ENCODE results near the gene NSG1.

Gene NSG1

DNA sequence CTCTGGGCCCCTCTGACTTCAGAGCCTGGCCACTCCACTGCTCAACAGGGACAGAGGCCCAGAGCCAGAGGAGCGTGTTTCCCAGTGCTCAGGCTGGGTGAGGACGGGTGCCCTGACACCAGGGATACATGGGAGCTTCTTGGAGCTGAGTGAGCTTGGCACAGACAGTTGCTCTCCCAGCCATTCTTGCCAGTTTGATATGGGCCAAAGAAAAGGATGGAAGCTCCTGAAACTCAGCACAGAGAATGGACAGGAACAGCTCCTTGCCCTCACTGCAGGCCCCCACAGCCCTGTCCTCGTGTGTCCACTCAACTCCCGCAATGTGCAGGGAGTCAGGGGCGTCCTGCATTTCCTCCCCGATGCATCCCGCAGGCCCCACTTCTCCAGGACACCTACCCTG, 38.8 kb downstream of the NSG1 start:
- Histone ChIP-seq H3K4me1 (ENCODE audit: control insufficient read depth, insufficient read depth, low read length) (peaks cover 21% of the 10 kb centered on the region), H3K27me3 (ENCODE audit: control insufficient read depth, insufficient read depth, low read length) (no peaks in the 10 kb centered on the region), H3K36me3 (ENCODE audit: control insufficient read depth, insufficient read depth, low read length) (no peaks in the 10 kb centered on the region), H3K9me3 (ENCODE audit: control insufficient read depth, insufficient read depth, low read length) (no peaks in the 10 kb centered on the region), H3K27ac (ENCODE audit: low read length) (no peak overlapping the region), H3K4me3 (ENCODE audit: low read length) (no peak overlapping the region)
- no CpG with 5 or more reads among the region's 7 CpGs for WGBS (ENCODE audit: insufficient coverage, insufficient read length)
- no peak for DNase-seq (ENCODE audit: low read depth, low spot score)

DNA sequence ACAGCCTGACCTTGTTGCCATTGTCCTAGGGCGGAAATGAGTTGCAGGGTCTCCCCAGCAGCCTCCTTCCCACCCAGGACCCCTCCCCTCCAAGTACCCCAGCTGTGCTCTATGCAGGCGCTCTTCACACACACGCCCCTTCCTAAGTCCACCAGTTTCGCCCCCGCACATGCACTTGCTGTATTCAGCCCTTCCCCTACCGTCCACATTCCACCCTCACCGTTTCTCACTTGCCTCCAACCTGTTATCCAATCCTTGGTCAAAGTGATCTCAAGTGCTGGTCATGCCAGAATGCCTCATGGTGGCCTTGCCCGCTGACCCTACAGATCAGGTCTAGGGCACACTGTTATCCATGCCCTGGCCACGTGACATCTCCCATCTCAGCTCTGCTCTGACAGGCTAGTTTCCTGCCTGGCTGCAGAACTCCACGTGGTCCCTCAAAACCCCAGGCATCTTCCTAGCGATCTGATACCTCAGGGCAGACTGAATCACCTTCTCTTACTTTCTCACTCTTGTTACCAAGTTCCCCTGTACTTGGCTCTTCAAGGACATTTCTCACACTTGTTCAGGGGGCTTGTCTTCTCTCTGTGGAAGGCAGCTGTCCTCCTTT, 39.7 kb downstream of the NSG1 start:
- H3K9me3 ChIP-seq (ENCODE audit: control insufficient read depth, insufficient read depth, low read length), result no peaks in the 10 kb centered on the region
- no peak for DNase-seq (ENCODE audit: low read depth, low spot score)
- peaks cover 21% of the 10 kb centered on the region for H3K4me1 ChIP-seq (ENCODE audit: control insufficient read depth, insufficient read depth, low read length)
- H3K27ac ChIP-seq (ENCODE audit: low read length), result no peak overlapping the region
- no peaks in the 10 kb centered on the region for H3K36me3 ChIP-seq (ENCODE audit: control insufficient read depth, insufficient read depth, low read length)
- WGBS (ENCODE audit: insufficient coverage, insufficient read length), result no CpG with 5 or more reads among the region's 11 CpGs
- no peak overlapping the region for H3K4me3 ChIP-seq (ENCODE audit: low read length)
- no peaks in the 10 kb centered on the region for H3K27me3 ChIP-seq (ENCODE audit: control insufficient read depth, insufficient read depth, low read length)

DNA sequence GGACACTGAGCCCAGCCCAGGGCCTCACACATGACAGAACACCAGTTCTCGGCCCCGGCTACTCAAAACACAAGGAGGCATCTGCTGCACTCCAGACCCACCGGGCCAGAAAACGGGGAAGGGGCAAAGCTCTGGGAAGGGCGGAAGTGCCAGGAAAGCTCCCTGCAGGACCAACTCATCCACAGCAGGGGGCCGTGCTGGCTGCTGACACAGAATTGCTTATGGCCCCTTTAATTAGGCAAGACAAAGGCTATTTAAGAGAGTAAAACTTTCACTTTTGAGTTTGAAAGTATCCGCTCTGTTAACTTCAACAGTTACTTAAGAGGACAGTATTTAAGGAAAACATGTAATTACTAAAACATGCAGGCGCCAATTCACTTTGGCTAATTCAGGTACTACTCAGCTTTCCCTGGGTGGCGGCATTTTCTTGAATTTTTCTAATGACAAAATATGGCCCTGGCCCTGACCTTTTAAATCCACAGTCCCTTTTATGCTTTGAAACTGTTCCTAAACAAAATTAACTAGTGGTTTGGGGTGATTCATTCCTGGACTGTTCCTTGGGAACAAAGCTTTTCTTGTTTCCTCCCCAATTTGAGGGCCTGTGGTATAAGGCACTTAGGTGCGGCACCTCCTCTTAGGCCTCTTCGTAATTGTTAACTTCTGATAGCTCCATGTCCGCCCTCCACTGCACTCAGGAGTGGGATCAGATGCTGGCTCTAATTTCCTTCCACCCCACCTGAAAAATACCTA, 40.4 kb downstream of the NSG1 start:
- peak; percentile 48 for DNase-seq (ENCODE audit: low read depth, low spot score)
- Histone ChIP-seq H3K4me3 (ENCODE audit: low read length) (no peak overlapping the region), H3K27me3 (ENCODE audit: control insufficient read depth, insufficient read depth, low read length) (no peaks in the 10 kb centered on the region), H3K4me1 (ENCODE audit: control insufficient read depth, insufficient read depth, low read length) (peaks cover 21% of the 10 kb centered on the region), H3K36me3 (ENCODE audit: control insufficient read depth, insufficient read depth, low read length) (no peaks in the 10 kb centered on the region), H3K9me3 (ENCODE audit: control insufficient read depth, insufficient read depth, low read length) (no peaks in the 10 kb centered on the region), H3K27ac (ENCODE audit: low read length) (no peak overlapping the region)
- no CpG with 5 or more reads among the region's 12 CpGs for WGBS (ENCODE audit: insufficient coverage, insufficient read length)

DNA sequence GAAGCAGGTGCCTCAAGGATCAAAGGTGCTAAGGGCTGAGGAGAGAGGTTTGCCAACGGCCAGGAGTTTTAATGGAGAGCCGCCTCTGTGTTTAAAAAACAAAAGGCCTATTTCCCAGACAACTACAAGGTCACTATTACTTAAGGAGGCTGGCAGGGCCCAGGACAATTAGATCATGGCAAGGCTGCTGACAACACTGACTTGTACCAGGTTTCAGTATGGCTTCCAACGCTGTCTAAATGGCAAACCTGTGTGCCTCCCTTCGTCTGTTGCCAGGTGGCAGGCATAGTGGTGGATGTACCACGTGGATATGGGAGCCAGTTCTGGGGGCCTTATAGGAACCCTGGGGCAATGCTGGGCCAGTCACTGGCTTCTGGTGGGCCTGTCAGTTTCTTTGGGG, 41.0 kb downstream of the NSG1 start:
- H3K27me3 ChIP-seq (ENCODE audit: control insufficient read depth, insufficient read depth, low read length), result no peaks in the 10 kb centered on the region
- H3K9me3 ChIP-seq (ENCODE audit: control insufficient read depth, insufficient read depth, low read length), result no peaks in the 10 kb centered on the region
- no peak overlapping the region for H3K4me3 ChIP-seq (ENCODE audit: low read length)
- H3K27ac ChIP-seq (ENCODE audit: low read length), result no peak overlapping the region
- DNase-seq (ENCODE audit: low read depth, low spot score), result no peak
- peaks cover 21% of the 10 kb centered on the region for H3K4me1 ChIP-seq (ENCODE audit: control insufficient read depth, insufficient read depth, low read length)
- no peaks in the 10 kb centered on the region for H3K36me3 ChIP-seq (ENCODE audit: control insufficient read depth, insufficient read depth, low read length)
- WGBS (ENCODE audit: insufficient coverage, insufficient read length), result no CpG with 5 or more reads among the region's 5 CpGs

DNA sequence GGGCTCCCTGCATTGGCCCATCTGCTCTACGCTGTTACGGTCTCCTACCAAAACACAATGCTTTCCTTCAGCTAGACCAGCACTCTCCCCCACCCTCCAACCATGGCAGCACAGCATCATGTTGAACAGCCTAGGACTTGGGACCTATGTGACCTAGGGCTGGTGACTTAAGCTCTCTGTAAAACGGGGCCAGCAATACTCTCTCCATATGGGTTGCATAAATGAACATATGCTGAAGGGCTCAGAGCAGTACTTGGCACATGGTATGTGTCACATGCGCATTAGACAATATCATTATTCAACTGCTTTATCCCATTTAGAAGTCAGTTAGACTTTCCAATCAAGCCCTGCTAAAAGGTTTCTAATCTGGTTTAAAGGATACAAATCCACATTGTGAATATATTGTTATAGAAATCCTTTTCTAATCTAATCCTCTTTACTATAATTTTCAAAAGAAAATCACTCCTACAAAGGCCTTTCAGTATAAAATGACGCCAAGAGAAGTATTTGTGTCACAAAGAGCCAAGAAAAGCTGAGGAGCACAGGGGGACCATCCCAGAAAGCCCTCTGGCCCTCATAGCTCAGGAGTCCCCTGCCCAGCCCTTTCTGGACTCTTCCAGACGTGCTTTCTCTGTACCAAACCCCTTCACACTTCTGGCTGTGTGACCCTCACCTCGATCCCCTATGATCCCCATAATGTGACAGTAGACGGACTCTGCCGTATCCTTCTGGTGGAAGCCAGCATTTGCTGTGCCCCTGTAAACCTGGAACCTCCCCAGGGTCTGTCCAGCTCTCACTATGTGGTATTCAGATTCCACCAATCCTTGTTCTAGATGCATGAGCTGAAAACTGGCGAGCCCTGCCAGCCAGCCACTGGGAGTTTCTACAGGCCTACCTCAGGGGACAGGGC, 42.3 kb downstream of the NSG1 start:
- WGBS (ENCODE audit: insufficient coverage, insufficient read length), result no CpG with 5 or more reads among the region's 10 CpGs

DNA sequence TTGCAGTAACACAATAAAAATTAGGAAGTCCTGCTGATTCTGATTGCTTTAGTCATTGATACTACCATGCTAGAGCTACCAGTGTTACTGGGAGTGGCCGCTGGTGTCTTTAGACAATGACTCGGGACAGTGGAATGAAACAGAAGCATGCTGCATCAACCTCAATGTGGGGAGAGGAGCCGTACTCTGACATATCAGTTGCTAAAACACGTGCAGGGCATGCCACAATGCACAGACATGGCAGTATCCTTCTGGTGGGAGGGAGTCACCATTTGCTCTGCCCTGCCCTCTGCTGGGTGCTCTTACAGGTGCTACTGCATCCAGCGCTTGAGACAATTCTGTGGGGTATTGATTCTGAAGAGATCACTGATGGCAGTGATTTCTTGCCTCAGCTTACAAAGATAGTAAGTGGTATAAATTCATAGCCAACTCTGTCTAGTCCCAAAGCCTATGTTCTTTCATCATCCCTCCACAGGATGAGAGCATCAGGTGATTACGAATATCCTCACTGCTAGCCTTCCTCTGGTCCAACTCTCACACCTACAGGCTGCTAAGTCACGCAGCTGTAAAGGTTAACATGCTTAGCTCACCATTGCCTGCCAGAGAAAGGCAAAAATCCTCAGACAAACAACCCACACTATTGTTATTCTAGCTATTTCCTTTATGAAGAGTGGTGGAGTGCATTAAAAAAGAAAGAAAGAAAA, 43.7 kb downstream of the NSG1 start:
- no peaks in the 10 kb centered on the region for H3K9me3 ChIP-seq (ENCODE audit: control insufficient read depth, insufficient read depth, low read length)
- peaks cover 14% of the 10 kb centered on the region for H3K4me1 ChIP-seq (ENCODE audit: control insufficient read depth, insufficient read depth, low read length)
- no peaks in the 10 kb centered on the region for H3K27me3 ChIP-seq (ENCODE audit: control insufficient read depth, insufficient read depth, low read length)
- H3K36me3 ChIP-seq (ENCODE audit: control insufficient read depth, insufficient read depth, low read length), result no peaks in the 10 kb centered on the region
- H3K27ac ChIP-seq (ENCODE audit: low read length), result no peak overlapping the region
- no peak overlapping the region for H3K4me3 ChIP-seq (ENCODE audit: low read length)
- DNase-seq (ENCODE audit: low read depth, low spot score), result peak; percentile 48
- no CpG with 5 or more reads among the region's 7 CpGs for WGBS (ENCODE audit: insufficient coverage, insufficient read length)

More for the DNA sequence above, 42.3 kb downstream of the NSG1 start:
- Histone ChIP-seq H3K27ac (ENCODE audit: low read length) (no peak overlapping the region), H3K4me3 (ENCODE audit: low read length) (no peak overlapping the region), H3K36me3 (ENCODE audit: control insufficient read depth, insufficient read depth, low read length) (no peaks in the 10 kb centered on the region), H3K27me3 (ENCODE audit: control insufficient read depth, insufficient read depth, low read length) (no peaks in the 10 kb centered on the region), H3K9me3 (ENCODE audit: control insufficient read depth, insufficient read depth, low read length) (no peaks in the 10 kb centered on the region), H3K4me1 (ENCODE audit: control insufficient read depth, insufficient read depth, low read length) (peaks cover 19% of the 10 kb centered on the region)
- DNase-seq (ENCODE audit: low read depth, low spot score), result no peak

DNA sequence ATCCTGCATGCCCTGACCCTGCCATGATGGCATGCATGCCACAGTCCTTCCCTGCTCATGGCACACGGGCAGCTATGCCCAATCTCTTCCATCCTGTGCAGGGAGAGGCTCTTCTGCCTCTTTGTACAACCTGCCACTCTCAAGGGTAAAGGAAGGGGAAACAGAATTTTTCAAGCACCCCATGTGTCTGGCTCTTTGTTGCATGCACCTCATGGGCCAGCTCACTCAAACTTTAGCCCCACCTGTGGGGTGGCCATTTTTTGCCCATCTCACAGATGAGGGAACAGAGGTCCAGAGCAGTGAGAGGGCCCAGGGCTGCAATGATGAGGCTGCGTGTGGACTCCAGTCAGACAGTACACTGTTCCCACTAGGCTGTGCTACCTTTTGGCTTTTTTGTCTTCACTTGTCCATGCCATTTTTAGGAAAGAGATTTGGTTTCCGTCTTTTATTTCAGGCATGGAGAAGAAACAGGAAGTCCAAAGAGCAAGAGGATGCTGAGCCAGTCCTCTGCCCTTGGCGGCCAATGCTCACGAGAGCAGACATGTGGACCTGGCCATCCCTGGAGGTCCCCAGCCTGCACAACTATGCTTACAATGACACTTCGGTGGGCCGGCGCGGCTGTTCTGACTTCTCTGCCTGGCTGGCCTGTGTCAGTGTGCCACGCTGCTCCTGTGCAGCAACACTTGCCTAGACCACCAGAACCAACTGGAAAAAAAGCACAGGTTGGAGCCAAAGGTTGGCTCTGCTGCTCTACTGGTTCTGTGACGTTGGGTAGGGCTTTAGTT, 45.6 kb downstream of the NSG1 start:
- no CpG with 5 or more reads among the region's 11 CpGs for WGBS (ENCODE audit: insufficient coverage, insufficient read length)
- Histone ChIP-seq H3K36me3 (ENCODE audit: control insufficient read depth, insufficient read depth, low read length) (no peaks in the 10 kb centered on the region), H3K4me1 (ENCODE audit: control insufficient read depth, insufficient read depth, low read length) (peaks cover 4% of the 10 kb centered on the region), H3K27me3 (ENCODE audit: control insufficient read depth, insufficient read depth, low read length) (no peaks in the 10 kb centered on the region), H3K9me3 (ENCODE audit: control insufficient read depth, insufficient read depth, low read length) (no peaks in the 10 kb centered on the region), H3K27ac (ENCODE audit: low read length) (no peak overlapping the region), H3K4me3 (ENCODE audit: low read length) (no peak overlapping the region)
- DNase-seq (ENCODE audit: low read depth, low spot score), result no peak

DNA sequence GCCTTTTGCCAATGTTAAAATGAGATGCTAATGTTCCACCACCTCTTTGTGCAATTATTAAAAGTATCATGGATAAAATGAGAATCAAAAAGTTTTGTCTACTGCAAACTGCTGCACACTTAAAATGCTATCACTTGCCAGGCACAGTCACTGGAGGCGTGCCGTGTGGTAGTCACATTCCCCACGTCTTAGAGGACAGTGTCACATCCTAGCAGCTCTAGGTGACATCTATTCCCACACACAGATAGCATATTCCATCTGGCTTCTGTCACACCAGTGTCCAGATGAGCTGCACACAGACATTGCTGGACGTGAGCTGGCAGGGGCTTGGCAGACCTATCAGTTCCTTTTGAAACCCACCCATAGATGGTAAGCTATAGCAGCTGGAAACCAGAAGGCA, 47.0 kb downstream of the NSG1 start:
- no peak overlapping the region for H3K27ac ChIP-seq (ENCODE audit: low read length)
- no peak overlapping the region for H3K4me3 ChIP-seq (ENCODE audit: low read length)
- H3K9me3 ChIP-seq (ENCODE audit: control insufficient read depth, insufficient read depth, low read length), result no peaks in the 10 kb centered on the region
- WGBS (ENCODE audit: insufficient coverage, insufficient read length), result no CpG with 5 or more reads among the region's 4 CpGs
- DNase-seq (ENCODE audit: low read depth, low spot score), result no peak
- no peaks in the 10 kb centered on the region for H3K36me3 ChIP-seq (ENCODE audit: control insufficient read depth, insufficient read depth, low read length)
- no peaks in the 10 kb centered on the region for H3K4me1 ChIP-seq (ENCODE audit: control insufficient read depth, insufficient read depth, low read length)
- no peaks in the 10 kb centered on the region for H3K27me3 ChIP-seq (ENCODE audit: control insufficient read depth, insufficient read depth, low read length)

DNA sequence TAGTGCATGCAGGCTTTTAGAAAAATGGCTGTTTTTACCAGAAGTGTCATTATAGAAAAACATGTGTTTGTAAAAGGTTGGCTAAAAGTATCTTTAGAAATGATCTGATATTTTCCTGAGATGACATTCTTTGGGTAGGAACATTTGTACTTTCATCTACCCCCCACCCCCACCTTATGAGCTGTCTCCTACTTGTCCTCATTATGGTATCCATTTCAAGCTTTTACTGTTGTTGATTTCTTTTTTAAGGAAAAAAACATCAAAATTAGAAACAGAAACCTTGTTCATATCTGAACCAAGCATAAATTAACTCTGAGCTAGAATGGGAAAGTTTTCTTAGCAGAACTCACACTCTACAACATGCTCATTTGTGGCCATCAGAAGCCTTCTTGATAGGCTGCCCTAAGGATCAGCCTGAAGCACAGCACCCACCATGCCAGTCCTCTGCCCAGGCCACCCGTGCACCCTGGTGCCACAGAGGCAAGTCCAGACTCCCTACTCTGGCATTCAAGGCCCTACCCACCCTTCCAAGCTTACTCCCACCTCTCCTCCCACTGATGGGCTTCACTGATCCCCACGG, 49.4 kb downstream of the NSG1 start:
- Histone ChIP-seq H3K27ac (ENCODE audit: low read length) (no peak overlapping the region), H3K4me3 (ENCODE audit: low read length) (no peak overlapping the region), H3K4me1 (ENCODE audit: control insufficient read depth, insufficient read depth, low read length) (no peaks in the 10 kb centered on the region), H3K9me3 (ENCODE audit: control insufficient read depth, insufficient read depth, low read length) (no peaks in the 10 kb centered on the region), H3K27me3 (ENCODE audit: control insufficient read depth, insufficient read depth, low read length) (no peaks in the 10 kb centered on the region), H3K36me3 (ENCODE audit: control insufficient read depth, insufficient read depth, low read length) (no peaks in the 10 kb centered on the region)
- no peak for DNase-seq (ENCODE audit: low read depth, low spot score)
- WGBS (ENCODE audit: insufficient coverage, insufficient read length), result no CpG with 5 or more reads among the region's 2 CpGs
